ENCODE results near the gene CMTM3. TPM values are rescaled to one million over a fixed set of nuclear protein-coding genes. Genes with fewer than 3 reads are reported as not detected.

Gene CMTM3
- polyA plus RNA-seq, 1 of the 3 experiments (the other 2 are of a cell fraction): 69.4 TPM

DNA sequence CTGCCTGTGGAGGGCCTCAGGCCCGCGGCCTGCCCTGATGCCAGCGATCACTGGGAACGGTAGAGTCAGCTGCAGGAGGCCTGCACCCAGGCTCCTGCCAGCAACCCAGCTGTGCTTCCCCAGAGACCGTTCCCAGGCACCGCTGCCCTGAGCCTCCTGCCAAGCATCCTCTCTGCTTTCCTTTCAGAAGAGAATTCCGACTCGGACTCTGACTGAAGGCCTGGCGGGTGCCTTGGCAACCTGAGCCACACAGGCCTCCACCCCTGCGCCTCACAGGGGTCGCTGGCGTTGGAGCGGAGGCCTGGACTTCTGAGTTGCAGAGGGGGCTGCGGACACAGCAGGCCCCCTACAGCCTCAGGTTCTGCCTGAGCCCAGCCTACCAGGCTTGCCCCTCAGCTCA lies 7.9 kb downstream of the CMTM3 start:
- Histone ChIP-seq H3K36me3 (replicated peaks in 1 of 2; ENCODE audit: control insufficient read depth in 1 of 2, insufficient read depth in 2 of 2, low read length in 1 of 2) (peaks cover 24 to 58% of the 10 kb centered on the region in 2 experiments), H3K27me3 (ENCODE audit: insufficient read depth) (no peaks in the 10 kb centered on the region), H3K9me2 (no peaks in the 10 kb centered on the region), H3K4me3 (ENCODE audit: low read depth in 2 of 2, low read length in 1 of 2) (no peak overlapping the region), H3K4me1 (ENCODE audit: control insufficient read depth in 1 of 2, insufficient read depth in 2 of 2, low read depth in 1 of 2, low read length in 1 of 2) (peaks cover 14 to 19% of the 10 kb centered on the region in 2 experiments; a peak in 3 of 4 replicates), H3K27ac (ENCODE audit: low read depth in 2 of 2, low read length in 1 of 2) (no peak overlapping the region), H3F3A (replicated peaks; ENCODE audit: insufficient read depth) (peaks cover 21% of the 10 kb centered on the region), H3K9ac (no peak overlapping the region), H3K9me3 (no peaks in the 10 kb centered on the region), H4K20me1 (ENCODE audit: insufficient read depth) (peaks cover 16% of the 10 kb centered on the region; the same call in 1 of the 2 replicates), H3K79me2 (ENCODE audit: insufficient read depth) (peaks cover 30% of the 10 kb centered on the region), H3K4me2 (no peak overlapping the region), H2AFZ (ENCODE audit: low read depth) (no peak overlapping the region)
- DNase-seq: no peak
- CTCF ChIA-PET: interaction anchor here (1.3 to 6.5 kb wide), 4 partner anchors 8 to 261 kb away, joined by 4 to 68 read pairs (median 5); no protein-coding TSS in a partner anchor
- 98% methylated on average over 4 of the region's 14 CpGs for WGBS (ENCODE audit: low lambda C conversion rate)
- TF ChIP-seq RXRA (IDR thresholded peaks at IDR 0.05; ENCODE audit: borderline replicate concordance, low read depth): no peak
- TF ChIP-seq RFX5 (IDR thresholded peaks at IDR 0.05; ENCODE audit: low read length): no peak
- no peak for TF ChIP-seq YY1 (IDR thresholded peaks at IDR 0.05; ENCODE audit: low read depth)
- TF ChIP-seq JUND (IDR thresholded peaks at IDR 0.05): no peak
- TF ChIP-seq GATA2 (CRISPR knock-in tag; IDR thresholded peaks at IDR 0.05): no peak
- no peak for TF ChIP-seq NFIC (IDR thresholded peaks at IDR 0.05; ENCODE audit: borderline replicate concordance)
- TF ChIP-seq RAD21 (IDR thresholded peaks at IDR 0.05; ENCODE audit: low read length): no peak
- POLR2A ChIA-PET: no interaction called here

DNA sequence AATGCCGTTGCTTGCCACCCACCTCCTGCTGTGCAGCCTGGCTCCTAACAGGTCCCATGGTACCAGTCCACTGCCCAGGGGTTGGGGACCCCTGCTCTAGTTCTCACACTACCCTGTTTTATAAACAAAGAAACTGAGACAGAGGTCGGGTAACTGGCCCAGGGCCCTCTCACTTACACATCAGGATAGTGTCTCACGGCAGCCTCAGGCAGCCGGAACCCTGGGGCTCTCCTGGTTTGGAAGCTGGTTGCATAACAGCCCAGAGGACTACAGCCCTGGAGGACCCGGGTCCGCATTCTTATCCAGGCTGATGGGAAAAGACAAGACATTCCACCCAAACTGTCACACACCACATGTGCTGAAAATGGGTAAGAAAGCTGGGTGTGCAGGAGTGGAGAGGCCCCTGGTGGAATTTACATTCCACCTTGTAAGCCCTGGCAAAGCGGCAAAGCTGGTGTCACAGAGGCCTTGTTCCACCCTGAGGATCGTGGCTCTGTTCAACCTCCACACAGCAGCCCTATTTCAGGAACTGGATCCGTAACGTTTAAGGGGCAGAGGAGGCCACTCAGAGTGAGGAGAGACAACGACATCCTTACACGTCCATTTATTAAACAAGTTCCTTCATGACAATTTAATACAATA lies 9.8 kb downstream of the CMTM3 start:
- Histone ChIP-seq H4K20me1 (ENCODE audit: insufficient read depth) (peaks cover 2% of the 10 kb centered on the region; the same call in 1 of the 2 replicates), H3K4me2 (no peak overlapping the region), H3K4me1 (ENCODE audit: control insufficient read depth in 1 of 2, insufficient read depth in 2 of 2, low read depth in 1 of 2, low read length in 1 of 2) (peaks cover 18 to 29% of the 10 kb centered on the region in 2 experiments), H3K9ac (no peak overlapping the region), H3K9me2 (no peaks in the 10 kb centered on the region), H3K4me3 (ENCODE audit: low read depth in 2 of 2, low read length in 1 of 2) (no peak overlapping the region), H3K79me2 (ENCODE audit: insufficient read depth) (peaks cover 13% of the 10 kb centered on the region; the same call in 1 of the 2 replicates), H3K9me3 (no peaks in the 10 kb centered on the region), H2AFZ (ENCODE audit: low read depth) (no peak overlapping the region), H3K36me3 (replicated peaks in 1 of 2; ENCODE audit: control insufficient read depth in 1 of 2, insufficient read depth in 2 of 2, low read length in 1 of 2) (peaks cover 24 to 57% of the 10 kb centered on the region in 2 experiments), H3K27ac (ENCODE audit: low read depth in 2 of 2, low read length in 1 of 2) (no peak overlapping the region), H3K27me3 (ENCODE audit: insufficient read depth) (no peaks in the 10 kb centered on the region), H3F3A (replicated peaks; ENCODE audit: insufficient read depth) (peaks cover 28% of the 10 kb centered on the region)
- WGBS (ENCODE audit: low lambda C conversion rate): 89% methylated on average over 9 of the region's 12 CpGs
- TF ChIP-seq, protein P1, sequence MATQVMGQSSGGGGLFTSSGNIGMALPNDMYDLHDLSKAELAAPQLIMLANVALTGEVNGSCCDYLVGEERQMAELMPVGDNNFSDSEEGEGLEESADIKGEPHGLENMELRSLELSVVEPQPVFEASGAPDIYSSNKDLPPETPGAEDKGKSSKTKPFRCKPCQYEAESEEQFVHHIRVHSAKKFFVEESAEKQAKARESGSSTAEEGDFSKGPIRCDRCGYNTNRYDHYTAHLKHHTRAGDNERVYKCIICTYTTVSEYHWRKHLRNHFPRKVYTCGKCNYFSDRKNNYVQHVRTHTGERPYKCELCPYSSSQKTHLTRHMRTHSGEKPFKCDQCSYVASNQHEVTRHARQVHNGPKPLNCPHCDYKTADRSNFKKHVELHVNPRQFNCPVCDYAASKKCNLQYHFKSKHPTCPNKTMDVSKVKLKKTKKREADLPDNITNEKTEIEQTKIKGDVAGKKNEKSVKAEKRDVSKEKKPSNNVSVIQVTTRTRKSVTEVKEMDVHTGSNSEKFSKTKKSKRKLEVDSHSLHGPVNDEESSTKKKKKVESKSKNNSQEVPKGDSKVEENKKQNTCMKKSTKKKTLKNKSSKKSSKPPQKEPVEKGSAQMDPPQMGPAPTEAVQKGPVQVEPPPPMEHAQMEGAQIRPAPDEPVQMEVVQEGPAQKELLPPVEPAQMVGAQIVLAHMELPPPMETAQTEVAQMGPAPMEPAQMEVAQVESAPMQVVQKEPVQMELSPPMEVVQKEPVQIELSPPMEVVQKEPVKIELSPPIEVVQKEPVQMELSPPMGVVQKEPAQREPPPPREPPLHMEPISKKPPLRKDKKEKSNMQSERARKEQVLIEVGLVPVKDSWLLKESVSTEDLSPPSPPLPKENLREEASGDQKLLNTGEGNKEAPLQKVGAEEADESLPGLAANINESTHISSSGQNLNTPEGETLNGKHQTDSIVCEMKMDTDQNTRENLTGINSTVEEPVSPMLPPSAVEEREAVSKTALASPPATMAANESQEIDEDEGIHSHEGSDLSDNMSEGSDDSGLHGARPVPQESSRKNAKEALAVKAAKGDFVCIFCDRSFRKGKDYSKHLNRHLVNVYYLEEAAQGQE (IDR thresholded peaks at IDR 0.05; ENCODE audit: low read depth, low read length): no peak
- TF ChIP-seq RCOR1 (IDR thresholded peaks at IDR 0.05; ENCODE audit: low read length): no peak
- TF ChIP-seq MXI1 (IDR thresholded peaks at IDR 0.05; ENCODE audit: low read depth, low read length): no peak
- no peak for TF ChIP-seq GABPA (IDR thresholded peaks at IDR 0.05; ENCODE audit: low read depth)
- TF ChIP-seq NRF1 (IDR thresholded peaks at IDR 0.05; ENCODE audit: low read depth, low read length): no peak
- no peak for TF ChIP-seq RAD21 (IDR thresholded peaks at IDR 0.05; ENCODE audit: low read length)
- TF ChIP-seq, protein P2, sequence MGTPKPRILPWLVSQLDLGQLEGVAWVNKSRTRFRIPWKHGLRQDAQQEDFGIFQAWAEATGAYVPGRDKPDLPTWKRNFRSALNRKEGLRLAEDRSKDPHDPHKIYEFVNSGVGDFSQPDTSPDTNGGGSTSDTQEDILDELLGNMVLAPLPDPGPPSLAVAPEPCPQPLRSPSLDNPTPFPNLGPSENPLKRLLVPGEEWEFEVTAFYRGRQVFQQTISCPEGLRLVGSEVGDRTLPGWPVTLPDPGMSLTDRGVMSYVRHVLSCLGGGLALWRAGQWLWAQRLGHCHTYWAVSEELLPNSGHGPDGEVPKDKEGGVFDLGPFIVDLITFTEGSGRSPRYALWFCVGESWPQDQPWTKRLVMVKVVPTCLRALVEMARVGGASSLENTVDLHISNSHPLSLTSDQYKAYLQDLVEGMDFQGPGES (IDR thresholded peaks at IDR 0.05; ENCODE audit: low read depth, low read length): no peak
- TF ChIP-seq RXRA (IDR thresholded peaks at IDR 0.05; ENCODE audit: borderline replicate concordance, low read depth): no peak
- no peak for TF ChIP-seq TEAD4 (IDR thresholded peaks at IDR 0.05; ENCODE audit: borderline replicate concordance, insufficient read depth)
- TF ChIP-seq, protein P3, sequence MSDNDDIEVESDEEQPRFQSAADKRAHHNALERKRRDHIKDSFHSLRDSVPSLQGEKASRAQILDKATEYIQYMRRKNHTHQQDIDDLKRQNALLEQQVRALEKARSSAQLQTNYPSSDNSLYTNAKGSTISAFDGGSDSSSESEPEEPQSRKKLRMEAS (IDR thresholded peaks at IDR 0.05; ENCODE audit: low read depth): no peak
- TF ChIP-seq CHD2 (IDR thresholded peaks at IDR 0.05; ENCODE audit: low read length, partially characterized antibody): no peak
- TF ChIP-seq TCF12 (IDR thresholded peaks at IDR 0.05): no peak
- no peak for TF ChIP-seq EZH2phosphoT487 (IDR thresholded peaks at IDR 0.05; ENCODE audit: borderline replicate concordance, low read depth)
- no peak for TF ChIP-seq GATA2 (CRISPR knock-in tag; IDR thresholded peaks at IDR 0.05)
- CTCF ChIA-PET: interaction anchor here (0.9 to 3.0 kb wide), 3 partner anchors 37 to 254 kb away, joined by 3 to 15 read pairs (median 11); no protein-coding TSS in a partner anchor
- POLR2A ChIA-PET: interaction anchor here (0.6 kb wide), 1 partner anchor 230 kb away, joined by 3 read pairs; no protein-coding TSS in a partner anchor
- no peak for DNase-seq

All from SK-N-SH (cell line).